ENCODE data around the gene CD5L. TPM values are rescaled to one million over a fixed set of nuclear protein-coding genes. Genes with fewer than 3 reads are reported as not detected.

The CD5L gene
- polyA plus RNA-seq, 1 donor from 2014 or later: not detected

DNA sequence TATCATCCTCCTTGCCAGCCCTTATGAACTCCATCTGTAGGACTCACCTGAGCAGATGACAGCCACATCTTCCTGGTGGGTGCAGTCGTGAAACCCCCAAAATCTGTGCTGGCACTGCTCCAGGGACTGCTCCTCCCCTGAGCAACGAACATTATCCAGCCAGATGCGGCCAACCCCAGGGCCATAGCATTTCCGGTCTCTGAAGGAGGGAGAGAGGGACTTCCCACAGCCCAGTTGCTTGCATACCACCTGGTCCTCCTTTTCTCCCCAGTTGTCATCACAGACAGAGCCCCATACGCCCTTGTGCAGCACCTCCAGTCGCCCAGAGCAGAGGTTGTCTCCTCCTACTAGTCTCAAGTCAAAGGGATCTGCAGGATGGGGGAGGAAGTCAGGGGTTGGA lies 8.5 kb downstream of the CD5L start:
- no peak overlapping the region for H3K9ac ChIP-seq (ENCODE audit: low read length)
- H3K79me2 ChIP-seq (replicated peaks; ENCODE audit: insufficient read depth, low read length): no peaks in the 10 kb centered on the region
- no peaks in the 10 kb centered on the region for H3K9me2 ChIP-seq (ENCODE audit: insufficient read depth, low read length)
- H4K20me1 ChIP-seq (ENCODE audit: insufficient read depth): no peaks in the 10 kb centered on the region
- H3K9me3 ChIP-seq (ENCODE audit: low read length): no peaks in the 10 kb centered on the region
- H3K4me3 ChIP-seq (ENCODE audit: low read length): no peak overlapping the region
- H3K36me3 ChIP-seq (ENCODE audit: insufficient read depth, low read length): no peaks in the 10 kb centered on the region
- H3K27me3 ChIP-seq (ENCODE audit: insufficient read depth, low read depth, low read length): no peaks in the 10 kb centered on the region
- H3F3A ChIP-seq (ENCODE audit: insufficient read depth, low read length, poor library complexity, severe bottlenecking): no peaks in the 10 kb centered on the region
- no peak overlapping the region for H3K27ac ChIP-seq (ENCODE audit: low read length)
- no peak overlapping the region for H2AFZ ChIP-seq (ENCODE audit: low read depth, low read length)
- TF ChIP-seq EZH2 (IDR thresholded peaks at IDR 0.05; ENCODE audit: borderline replicate concordance, insufficient read depth, low read length, poor library complexity, severe bottlenecking): no peak
- TF ChIP-seq MXI1 (conservative IDR thresholded peaks at IDR 0.05; ENCODE audit: poor library complexity, severe bottlenecking): no peak
- no peak for TF ChIP-seq POLR2AphosphoS5 (IDR thresholded peaks at IDR 0.05)
- TF ChIP-seq SMC3 (conservative IDR thresholded peaks at IDR 0.05; ENCODE audit: poor library complexity): no peak
- no peak for TF ChIP-seq TAF1 (IDR thresholded peaks at IDR 0.05; ENCODE audit: low read depth)
- no peak for TF ChIP-seq RAD21 (conservative IDR thresholded peaks at IDR 0.05)
- TF ChIP-seq, protein P1, sequence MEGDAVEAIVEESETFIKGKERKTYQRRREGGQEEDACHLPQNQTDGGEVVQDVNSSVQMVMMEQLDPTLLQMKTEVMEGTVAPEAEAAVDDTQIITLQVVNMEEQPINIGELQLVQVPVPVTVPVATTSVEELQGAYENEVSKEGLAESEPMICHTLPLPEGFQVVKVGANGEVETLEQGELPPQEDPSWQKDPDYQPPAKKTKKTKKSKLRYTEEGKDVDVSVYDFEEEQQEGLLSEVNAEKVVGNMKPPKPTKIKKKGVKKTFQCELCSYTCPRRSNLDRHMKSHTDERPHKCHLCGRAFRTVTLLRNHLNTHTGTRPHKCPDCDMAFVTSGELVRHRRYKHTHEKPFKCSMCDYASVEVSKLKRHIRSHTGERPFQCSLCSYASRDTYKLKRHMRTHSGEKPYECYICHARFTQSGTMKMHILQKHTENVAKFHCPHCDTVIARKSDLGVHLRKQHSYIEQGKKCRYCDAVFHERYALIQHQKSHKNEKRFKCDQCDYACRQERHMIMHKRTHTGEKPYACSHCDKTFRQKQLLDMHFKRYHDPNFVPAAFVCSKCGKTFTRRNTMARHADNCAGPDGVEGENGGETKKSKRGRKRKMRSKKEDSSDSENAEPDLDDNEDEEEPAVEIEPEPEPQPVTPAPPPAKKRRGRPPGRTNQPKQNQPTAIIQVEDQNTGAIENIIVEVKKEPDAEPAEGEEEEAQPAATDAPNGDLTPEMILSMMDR (IDR thresholded peaks at IDR 0.05; ENCODE audit: poor library complexity, severe bottlenecking): no peak
- TF ChIP-seq EP300 (conservative IDR thresholded peaks at IDR 0.05; ENCODE audit: poor library complexity, severe bottlenecking): no peak
- TF ChIP-seq, protein P2, sequence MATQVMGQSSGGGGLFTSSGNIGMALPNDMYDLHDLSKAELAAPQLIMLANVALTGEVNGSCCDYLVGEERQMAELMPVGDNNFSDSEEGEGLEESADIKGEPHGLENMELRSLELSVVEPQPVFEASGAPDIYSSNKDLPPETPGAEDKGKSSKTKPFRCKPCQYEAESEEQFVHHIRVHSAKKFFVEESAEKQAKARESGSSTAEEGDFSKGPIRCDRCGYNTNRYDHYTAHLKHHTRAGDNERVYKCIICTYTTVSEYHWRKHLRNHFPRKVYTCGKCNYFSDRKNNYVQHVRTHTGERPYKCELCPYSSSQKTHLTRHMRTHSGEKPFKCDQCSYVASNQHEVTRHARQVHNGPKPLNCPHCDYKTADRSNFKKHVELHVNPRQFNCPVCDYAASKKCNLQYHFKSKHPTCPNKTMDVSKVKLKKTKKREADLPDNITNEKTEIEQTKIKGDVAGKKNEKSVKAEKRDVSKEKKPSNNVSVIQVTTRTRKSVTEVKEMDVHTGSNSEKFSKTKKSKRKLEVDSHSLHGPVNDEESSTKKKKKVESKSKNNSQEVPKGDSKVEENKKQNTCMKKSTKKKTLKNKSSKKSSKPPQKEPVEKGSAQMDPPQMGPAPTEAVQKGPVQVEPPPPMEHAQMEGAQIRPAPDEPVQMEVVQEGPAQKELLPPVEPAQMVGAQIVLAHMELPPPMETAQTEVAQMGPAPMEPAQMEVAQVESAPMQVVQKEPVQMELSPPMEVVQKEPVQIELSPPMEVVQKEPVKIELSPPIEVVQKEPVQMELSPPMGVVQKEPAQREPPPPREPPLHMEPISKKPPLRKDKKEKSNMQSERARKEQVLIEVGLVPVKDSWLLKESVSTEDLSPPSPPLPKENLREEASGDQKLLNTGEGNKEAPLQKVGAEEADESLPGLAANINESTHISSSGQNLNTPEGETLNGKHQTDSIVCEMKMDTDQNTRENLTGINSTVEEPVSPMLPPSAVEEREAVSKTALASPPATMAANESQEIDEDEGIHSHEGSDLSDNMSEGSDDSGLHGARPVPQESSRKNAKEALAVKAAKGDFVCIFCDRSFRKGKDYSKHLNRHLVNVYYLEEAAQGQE (IDR thresholded peaks at IDR 0.05; ENCODE audit: borderline replicate concordance): no peak
- H3K4me2 ChIP-seq (ENCODE audit: low read length): no peak overlapping the region

GRCh38 chr1:157831968-157832626 lies 9.5 kb downstream of the CD5L start:
- Histone ChIP-seq H3K9me3 (ENCODE audit: low read length) (no peaks in the 10 kb centered on the region), H3K36me3 (ENCODE audit: insufficient read depth, low read length) (no peaks in the 10 kb centered on the region), H3K9ac (ENCODE audit: low read length) (no peak overlapping the region), H3K27me3 (ENCODE audit: insufficient read depth, low read depth, low read length) (no peaks in the 10 kb centered on the region), H3K4me3 (ENCODE audit: low read length) (no peak overlapping the region), H2AFZ (ENCODE audit: low read depth, low read length) (no peak overlapping the region), H3K27ac (ENCODE audit: low read length) (no peak overlapping the region), H3F3A (ENCODE audit: insufficient read depth, low read length, poor library complexity, severe bottlenecking) (no peaks in the 10 kb centered on the region), H3K9me2 (ENCODE audit: insufficient read depth, low read length) (no peaks in the 10 kb centered on the region), H4K20me1 (ENCODE audit: insufficient read depth) (no peaks in the 10 kb centered on the region), H3K4me2 (ENCODE audit: low read length) (no peak overlapping the region), H3K79me2 (replicated peaks; ENCODE audit: insufficient read depth, low read length) (no peaks in the 10 kb centered on the region)
- TF ChIP-seq TAF1 (IDR thresholded peaks at IDR 0.05; ENCODE audit: low read depth) (no peak), POLR2AphosphoS5 (IDR thresholded peaks at IDR 0.05) (no peak), RAD21 (conservative IDR thresholded peaks at IDR 0.05) (no peak), MXI1 (conservative IDR thresholded peaks at IDR 0.05; ENCODE audit: poor library complexity, severe bottlenecking) (no peak), SMC3 (conservative IDR thresholded peaks at IDR 0.05; ENCODE audit: poor library complexity) (no peak), EP300 (conservative IDR thresholded peaks at IDR 0.05; ENCODE audit: poor library complexity, severe bottlenecking) (no peak), EZH2 (IDR thresholded peaks at IDR 0.05; ENCODE audit: borderline replicate concordance, insufficient read depth, low read length, poor library complexity, severe bottlenecking) (no peak)
- TF ChIP-seq, protein P1 (IDR thresholded peaks at IDR 0.05; ENCODE audit: poor library complexity, severe bottlenecking): no peak
- TF ChIP-seq, protein P2 (IDR thresholded peaks at IDR 0.05; ENCODE audit: borderline replicate concordance): no peak

Measured in neural cell (in vitro differentiated cells).